NCI-H82 treated with DMSO at 0.1 percent for 48 hours (cell line): ENCODE measurements around the gene CDC42EP2.

Experiments used
- DNase-seq: peaks from one replicate; lab custom pipeline; 2025; ENCODE audit not compliant: unreplicated experiment; lab: John Stamatoyannopoulos, UW

The CDC42EP2 gene

GRCh38 chr11:65355013-65355775, 40.5 kb downstream of the CDC42EP2 start:
- peak; percentile 17 for DNase-seq

DNA sequence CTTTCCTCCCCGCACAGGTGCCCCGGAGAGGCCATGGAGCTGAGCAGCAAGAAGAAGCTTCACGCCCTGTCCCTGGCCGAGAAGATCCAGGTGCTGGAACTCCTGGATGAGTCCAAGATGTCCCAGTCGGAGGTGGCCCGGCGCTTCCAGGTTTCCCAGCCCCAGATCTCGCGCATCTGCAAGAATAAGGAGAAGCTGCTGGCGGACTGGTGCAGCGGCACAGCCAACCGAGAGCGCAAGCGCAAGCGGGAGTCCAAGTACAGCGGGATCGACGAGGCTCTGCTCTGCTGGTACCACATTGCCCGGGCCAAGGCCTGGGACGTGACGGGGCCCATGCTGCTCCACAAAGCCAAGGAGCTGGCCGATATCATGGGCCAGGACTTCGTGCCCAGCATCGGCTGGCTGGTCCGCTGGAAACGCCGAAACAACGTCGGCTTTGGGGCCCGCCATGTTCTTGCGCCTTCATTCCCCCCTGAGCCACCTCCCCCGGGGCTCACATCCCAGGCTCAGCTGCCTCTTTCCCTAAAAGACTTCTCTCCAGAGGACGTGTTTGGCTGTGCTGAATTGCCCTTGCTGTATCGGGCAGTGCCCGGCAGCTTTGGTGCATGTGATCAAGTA, 41.2 kb downstream of the CDC42EP2 start:
- no peak for DNase-seq

DNA sequence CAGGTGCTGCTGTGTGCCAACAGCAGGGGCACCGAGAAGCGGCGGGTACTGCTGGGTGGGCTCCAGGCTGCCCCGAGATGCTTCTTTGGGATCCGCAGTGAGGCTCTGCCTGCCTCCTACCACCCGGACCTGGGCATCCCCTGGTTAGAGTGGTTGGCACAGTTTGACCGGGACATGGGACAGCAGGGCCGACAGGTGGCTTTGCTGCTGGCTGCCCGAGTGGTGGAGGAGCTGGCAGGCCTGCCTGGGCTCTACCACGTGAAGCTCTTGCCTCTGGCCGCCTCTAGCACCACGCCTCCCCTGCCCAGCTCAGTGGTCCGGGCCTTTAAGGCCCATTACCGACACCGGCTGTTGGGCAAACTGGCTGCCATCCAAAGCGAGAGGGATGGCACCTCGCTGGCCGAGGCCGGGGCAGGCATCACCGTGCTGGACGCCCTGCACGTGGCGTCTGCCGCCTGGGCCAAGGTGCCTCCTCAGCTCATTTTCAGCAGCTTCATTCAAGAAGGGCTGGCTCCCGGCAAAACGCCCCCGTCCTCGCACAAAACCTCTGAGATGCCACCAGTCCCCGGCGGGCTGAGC, 41.8 kb downstream of the CDC42EP2 start:
- DNase-seq, result no peak

DNA sequence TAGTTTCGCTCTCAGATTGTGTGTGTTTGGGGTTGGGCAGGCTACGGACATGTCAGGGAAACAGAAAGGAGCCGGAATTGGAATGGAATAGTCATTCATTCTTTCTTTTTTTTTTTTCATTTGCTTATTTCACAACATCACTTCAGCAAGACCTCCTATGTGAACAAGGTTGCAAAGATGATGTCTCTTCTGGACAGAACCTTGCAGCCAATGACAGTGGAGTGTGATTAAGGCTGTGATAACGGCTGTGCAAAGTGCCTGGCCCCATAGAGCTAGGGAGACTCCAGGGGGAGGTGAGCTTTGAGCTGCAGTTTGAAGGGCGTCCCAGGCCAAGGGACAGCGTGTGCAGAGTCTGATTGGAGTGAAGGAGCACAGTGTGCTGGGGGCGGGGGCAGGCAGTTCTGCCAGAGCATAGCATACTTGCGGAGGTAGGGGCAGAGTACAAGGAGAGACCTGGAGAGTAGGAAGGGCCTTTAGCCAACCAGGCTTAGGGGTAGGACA, 43.2 kb downstream of the CDC42EP2 start:
- no peak for DNase-seq

DNA sequence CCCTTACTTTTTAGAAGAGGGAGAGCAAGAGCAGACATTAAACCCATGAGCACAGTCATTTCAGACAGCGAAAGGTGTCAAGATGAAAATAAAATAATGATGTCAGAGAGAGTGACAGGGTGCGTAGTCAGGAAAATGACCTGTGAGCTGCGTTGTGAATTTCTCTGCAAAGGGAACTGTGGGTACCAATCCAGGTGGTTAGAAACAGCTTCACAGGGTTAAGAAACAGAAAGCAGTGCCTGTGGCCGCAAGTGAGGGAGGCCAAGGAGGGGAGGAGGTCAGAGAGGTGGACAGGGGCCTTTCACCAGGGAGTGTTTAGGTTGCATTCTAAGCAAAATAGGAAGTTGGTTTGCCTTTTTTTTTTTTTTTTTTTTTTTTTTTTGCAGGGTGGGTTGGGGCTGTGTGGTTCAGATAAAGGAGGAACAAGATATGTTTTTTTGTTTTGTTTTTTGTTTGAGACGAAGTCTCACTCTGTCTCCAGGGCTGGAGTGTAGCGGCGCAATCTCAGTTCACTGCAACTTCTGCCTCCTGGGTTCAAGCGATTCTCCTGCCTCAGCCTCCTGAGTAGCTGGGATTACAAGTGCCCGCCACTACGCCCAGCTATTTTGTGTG, 47.8 kb downstream of the CDC42EP2 start:
- no peak for DNase-seq

GRCh38 chr11:65362966-65363365, 48.3 kb downstream of the CDC42EP2 start:
- no peak for DNase-seq

GRCh38 chr11:65363770-65364169, 49.1 kb downstream of the CDC42EP2 start:
- no peak for DNase-seq

DNA sequence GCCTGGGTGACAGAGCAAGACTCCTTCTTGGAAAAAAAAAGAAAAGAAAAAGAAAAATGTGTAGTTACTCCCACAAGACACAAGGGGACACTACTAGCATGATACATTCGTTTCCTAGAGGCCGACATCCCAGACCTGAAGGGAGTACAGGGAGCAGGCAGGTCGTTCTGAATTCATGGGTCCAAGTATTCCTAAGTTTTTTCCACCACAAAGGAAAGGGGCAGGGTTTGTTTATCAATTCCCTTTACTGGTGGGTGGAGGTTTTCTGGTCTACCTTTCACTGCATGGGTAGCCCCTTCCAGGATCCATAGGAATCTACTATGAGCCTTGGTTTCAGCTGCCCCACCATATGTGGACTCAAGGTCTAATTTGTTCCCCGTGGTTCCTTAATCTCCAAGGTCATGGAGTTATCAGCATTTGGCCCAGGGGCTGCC, 51.7 kb downstream of the CDC42EP2 start:
- DNase-seq, result peak; percentile 61

DNA sequence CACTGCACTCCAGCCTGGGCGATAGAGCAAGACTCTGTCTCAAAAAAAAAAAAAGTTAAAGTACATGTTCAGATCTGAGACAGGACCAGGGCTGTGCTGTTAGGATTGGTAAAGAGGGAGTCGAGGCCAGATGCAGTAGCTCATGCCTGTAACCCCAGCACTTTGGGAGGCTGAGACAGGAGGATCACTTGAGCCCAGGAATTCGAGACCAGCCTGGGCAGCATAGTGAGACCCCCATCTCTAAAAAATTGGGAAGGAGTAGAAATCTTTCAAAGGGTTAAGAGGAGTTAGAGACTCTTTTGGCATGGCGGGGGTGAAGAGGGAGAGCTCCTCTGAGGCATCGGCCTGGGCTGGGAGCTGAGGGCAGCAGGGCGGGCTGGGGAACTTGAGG, 56.0 kb downstream of the CDC42EP2 start:
- no peak for DNase-seq
